RWPE2 (cell line): Measurements from ENCODE around the gene CENPP.
A peak's percentile ranks its signal among the peaks of the same experiment; 100 is the strongest.

Source experiments
- ATAC-seq: fragments of 200-7000 bp; cut with Tn5 transposase; 3 replicates; pipeline ENCODE4 v1.9.1; 2021; ENCODE audit warnings: low read depth
- DNase-seq: peaks from one replicate; pipeline ENCODE4 v3.0.0-alpha.2; 2020; ENCODE audit warnings: low spot score
- H3K27ac ChIP-seq: fragments of 450-650 bp; 2 replicates; pipeline ENCODE4 v1.5.1; 2017; ENCODE audit warnings: mild to moderate bottlenecking; ENCODE audit not compliant: poor library complexity, severe bottlenecking
- H3K27me3 ChIP-seq: fragments of 250-450 bp; sonication (Bioruptor Pico); 2 replicates; pipeline ENCODE4 v1.5.1; 2021; ENCODE audit warnings: mild to moderate bottlenecking, moderate library complexity; ENCODE audit not compliant: insufficient read depth, poor library complexity, severe bottlenecking
- H3K36me3 ChIP-seq: fragments of 250-450 bp; sonication (Bioruptor Pico); 2 replicates; pipeline ENCODE4 v1.5.1; 2020; ENCODE audit warnings: low read depth, mild to moderate bottlenecking, moderate library complexity
- H3K4me1 ChIP-seq: fragments of 250-450 bp; sonication (Bioruptor Pico); 2 replicates; pipeline ENCODE4 v1.5.1; 2021; ENCODE audit warnings: mild to moderate bottlenecking, moderate library complexity; ENCODE audit not compliant: insufficient read depth, poor library complexity, severe bottlenecking
- H3K4me3 ChIP-seq: fragments of 250-450 bp; sonication (Bioruptor Pico); 2 replicates; pipeline ENCODE4 v1.5.1; 2021; ENCODE audit warnings: mild to moderate bottlenecking, moderate library complexity; ENCODE audit not compliant: severe bottlenecking
- H3K9me3 ChIP-seq: fragments of 250-450 bp; sonication (Bioruptor Pico); 2 replicates; pipeline ENCODE4 v1.5.1; 2021; ENCODE audit warnings: mild to moderate bottlenecking, moderate library complexity; ENCODE audit not compliant: severe bottlenecking
- TF ChIP-seq, protein P1 (sequence below): fragments of 450-650 bp; IDR thresholded peaks from one replicate; pipeline ENCODE4 v1.5.1; 2017; ENCODE audit warnings: mild to moderate bottlenecking, moderate library complexity; ENCODE audit not compliant: poor library complexity, severe bottlenecking

The CENPP gene

DNA sequence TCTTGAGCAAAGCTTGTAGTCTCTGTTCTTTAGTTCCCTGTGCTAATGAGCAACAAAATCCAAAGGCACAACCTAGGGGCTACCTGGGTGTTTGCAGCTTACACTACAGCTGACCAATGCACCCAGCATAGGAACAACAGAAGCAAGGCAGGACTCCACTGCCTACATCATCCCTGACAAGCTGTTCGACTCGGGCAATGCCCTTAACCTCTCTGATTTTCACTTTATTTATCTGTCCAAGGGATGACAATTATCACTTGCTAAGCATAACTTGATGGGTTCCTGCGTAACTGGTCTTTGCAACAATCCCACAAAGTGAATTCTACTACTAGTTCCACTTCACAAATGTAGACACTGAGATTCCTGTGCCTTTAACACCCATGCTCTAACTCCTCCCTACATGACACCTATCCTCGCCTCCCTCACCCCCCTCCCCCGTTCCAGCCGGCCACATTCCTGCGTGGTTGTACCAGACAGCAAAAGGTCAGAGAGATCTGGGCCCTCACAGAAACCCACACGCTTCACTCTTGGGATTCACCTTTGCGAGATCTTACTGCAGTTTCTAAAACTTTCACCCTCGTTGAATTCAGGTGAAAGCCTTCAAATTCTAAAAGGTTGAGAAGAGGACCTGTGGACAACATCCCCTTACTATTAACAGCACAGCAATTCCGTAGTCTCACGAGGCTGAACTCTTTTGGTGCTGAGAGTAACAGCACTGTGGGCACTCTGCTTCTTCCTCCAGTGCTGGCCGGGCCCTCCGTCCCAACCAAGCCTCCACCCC, 343.2 kb downstream of the CENPP start:
- DNase-seq = no peak
- Histone ChIP-seq H3K9me3 (no peaks in the 10 kb centered on the region), H3K27me3 (no peaks in the 10 kb centered on the region), H3K36me3 (peaks cover 15% of the 10 kb centered on the region; the same call in 1 of the 2 replicates), H3K27ac (peak overlapping the region; percentile 74), H3K4me1 (peaks cover 4% of the 10 kb centered on the region), H3K4me3 (peak overlapping the region; percentile 70)
- TF ChIP-seq, protein P1, sequence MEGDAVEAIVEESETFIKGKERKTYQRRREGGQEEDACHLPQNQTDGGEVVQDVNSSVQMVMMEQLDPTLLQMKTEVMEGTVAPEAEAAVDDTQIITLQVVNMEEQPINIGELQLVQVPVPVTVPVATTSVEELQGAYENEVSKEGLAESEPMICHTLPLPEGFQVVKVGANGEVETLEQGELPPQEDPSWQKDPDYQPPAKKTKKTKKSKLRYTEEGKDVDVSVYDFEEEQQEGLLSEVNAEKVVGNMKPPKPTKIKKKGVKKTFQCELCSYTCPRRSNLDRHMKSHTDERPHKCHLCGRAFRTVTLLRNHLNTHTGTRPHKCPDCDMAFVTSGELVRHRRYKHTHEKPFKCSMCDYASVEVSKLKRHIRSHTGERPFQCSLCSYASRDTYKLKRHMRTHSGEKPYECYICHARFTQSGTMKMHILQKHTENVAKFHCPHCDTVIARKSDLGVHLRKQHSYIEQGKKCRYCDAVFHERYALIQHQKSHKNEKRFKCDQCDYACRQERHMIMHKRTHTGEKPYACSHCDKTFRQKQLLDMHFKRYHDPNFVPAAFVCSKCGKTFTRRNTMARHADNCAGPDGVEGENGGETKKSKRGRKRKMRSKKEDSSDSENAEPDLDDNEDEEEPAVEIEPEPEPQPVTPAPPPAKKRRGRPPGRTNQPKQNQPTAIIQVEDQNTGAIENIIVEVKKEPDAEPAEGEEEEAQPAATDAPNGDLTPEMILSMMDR = no peak
- ATAC-seq = peak; percentile 60

- H3K4me1 ChIP-seq = peaks cover 4% of the 10 kb centered on the region
- DNase-seq (no peak), ATAC-seq (peak; percentile 4; the same call in 2 of the 3 replicates)
- peaks cover 15% of the 10 kb centered on the region; the same call in 1 of the 2 replicates for H3K36me3 ChIP-seq
- TF ChIP-seq, protein P1 = no peak
- H3K27me3 ChIP-seq = no peaks in the 10 kb centered on the region
- H3K27ac ChIP-seq = peak overlapping the region; percentile 74
- peak overlapping the region; percentile 70 for H3K4me3 ChIP-seq
- no peaks in the 10 kb centered on the region for H3K9me3 ChIP-seq
Measured at GRCh38 chr9:92669527-92669889, 343.8 kb downstream of the CENPP start.
